AML-193 (cell line): ENCODE results near the gene CDH13.
"Not testable (repeated sequence)": the region's sequence is repeated elsewhere in the genome, so short reads cannot be mapped to it uniquely, and the experiment has no call there.

Source experiments
- DNase-seq, 2 experiments: peaks; one replicate each; lab custom pipeline; 2025; lab: John Stamatoyannopoulos, UW

The CDH13 gene

GRCh38 chr16:82891424-82891823 lies 264.7 kb downstream of the CDH13 start:
- DNase-seq: no peak

- DNase-seq: no peak
Observed at GRCh38 chr16:82891918-82892317, 265.1 kb downstream of the CDH13 start.

GRCh38 chr16:82892324-82892723 lies 265.6 kb downstream of the CDH13 start:
- DNase-seq: no peak

- DNase-seq: no peak
Observed at GRCh38 chr16:82895843-82896242, 269.1 kb downstream of the CDH13 start.

- no peak for DNase-seq
Observed at GRCh38 chr16:82899006-82899405, 272.2 kb downstream of the CDH13 start.

- DNase-seq: no peak
Observed at GRCh38 chr16:82899731-82900450, 273.1 kb downstream of the CDH13 start.

- no peak for DNase-seq
Observed at GRCh38 chr16:82900559-82900958, 273.8 kb downstream of the CDH13 start.

- DNase-seq: no peak
Observed at GRCh38 chr16:82911925-82912324, 285.2 kb downstream of the CDH13 start.

- no peak for DNase-seq
Observed at GRCh38 chr16:82915139-82915824, 288.5 kb downstream of the CDH13 start.

- no peak for DNase-seq
Observed at GRCh38 chr16:82917886-82918595, 291.3 kb downstream of the CDH13 start.

GRCh38 chr16:82924075-82924854 lies 297.5 kb downstream of the CDH13 start:
- DNase-seq: no peak

- DNase-seq: no peak
Observed at GRCh38 chr16:82926500-82926899, 299.7 kb downstream of the CDH13 start.

GRCh38 chr16:82933933-82934332 lies 307.2 kb downstream of the CDH13 start:
- not testable (repeated sequence) for DNase-seq

GRCh38 chr16:82935766-82936165 lies 309.0 kb downstream of the CDH13 start:
- no peak for DNase-seq

- no peak for DNase-seq
Observed at GRCh38 chr16:82936941-82937551, 310.3 kb downstream of the CDH13 start.

- DNase-seq: no peak
Observed at GRCh38 chr16:82937926-82938520, 311.3 kb downstream of the CDH13 start.

GRCh38 chr16:82943371-82943770 lies 316.6 kb downstream of the CDH13 start:
- DNase-seq: no peak

GRCh38 chr16:82945420-82946101 lies 318.8 kb downstream of the CDH13 start:
- no peak for DNase-seq

GRCh38 chr16:82947698-82948097 lies 320.9 kb downstream of the CDH13 start:
- no peak for DNase-seq

- DNase-seq: no peak
Observed at GRCh38 chr16:82949016-82949415, 322.2 kb downstream of the CDH13 start.

- DNase-seq: no peak
Observed at GRCh38 chr16:82953517-82953916, 326.7 kb downstream of the CDH13 start.
